B cell (primary cell): ENCODE measurements around the gene INF2. TPM values are rescaled to one million over a fixed set of nuclear protein-coding genes. Genes with fewer than 3 reads are reported as not detected.
A peak's percentile ranks its signal among the peaks of the same experiment; 100 is the strongest.

Experiments
- ATAC-seq: fragments of 200-7000 bp; cut with Tn5 transposase; one replicate; pipeline ENCODE4 v1.10.0; 2021; ENCODE audit warnings: low read depth, mild to moderate bottlenecking, moderate number of reproducible peaks, moderate library complexity
- CTCF ChIA-PET: fragments of 350-600 bp; sonication (Branson Sonifier 250); formaldehyde crosslinking; loops from one replicate; lab custom pipeline; 2021; ENCODE audit warnings: antibody characterized with exemption, inconsistent platforms; lab: Charles Lee
- POLR2A ChIA-PET: fragments of 350-600 bp; sonication (Branson Sonifier 250); formaldehyde crosslinking; loops from one replicate; lab custom pipeline; 2021; ENCODE audit warnings: antibody characterized with exemption; lab: Charles Lee
- DNase-seq: peaks from one replicate; pipeline ENCODE4 v3.0.0; 2013
- H2AFZ ChIP-seq: 2 replicates; pipeline ENCODE4 v1.6.1; 2012; ENCODE audit warnings: mild to moderate bottlenecking, low read depth, low read length; ENCODE audit not compliant: insufficient read depth, poor library complexity, severe bottlenecking
- H3K27ac ChIP-seq, 2 donors: 1 replicate in 1 of 2; 2 replicates in 1 of 2; pipeline ENCODE4 v1.5.1; 2012 to 2013; ENCODE audit warnings: low read length in 2 of 2, mild to moderate bottlenecking in 2 of 2, moderate library complexity in 1 of 2
- H3K27me3 ChIP-seq, 4 experiments: fragments of 200-600 bp in 1 of 4; sonication (generic) in 1 of 4; replicated peaks in 1 of 4; 1 replicate in 2 of 4; 2 replicates in 2 of 4; pipeline versions ENCODE4 v1.6.1 to v1.7.0; 2013 to 2016; ENCODE audit warnings: low read length in 3 of 4, mild to moderate bottlenecking in 2 of 4, mixed read lengths in 1 of 4, moderate library complexity in 1 of 4; ENCODE audit not compliant: insufficient read depth in 4 of 4, control insufficient read depth in 3 of 4; ENCODE audit errors: control extremely low read depth in 1 of 4
- H3K36me3 ChIP-seq, 2 experiments: replicated peaks in 1 of 2; 1 replicate in 1 of 2; 2 replicates in 1 of 2; pipeline versions ENCODE4 v1.6.1 to v1.7.1; 2013; ENCODE audit warnings: low read length in 1 of 2; ENCODE audit not compliant: insufficient read depth in 2 of 2, control insufficient read depth in 1 of 2; ENCODE audit errors: control extremely low read depth in 1 of 2, extremely low read depth in 1 of 2
- H3K4me1 ChIP-seq, 2 donors: fragments of 200-600 bp in 1 of 2; sonication (generic) in 1 of 2; 1 replicate in 1 of 2; 2 replicates in 1 of 2; pipeline versions ENCODE4 v1.5.1 to v1.6.1; 2013 to 2017; ENCODE audit warnings: low read length in 2 of 2; ENCODE audit not compliant: control insufficient read depth in 2 of 2, insufficient read depth in 2 of 2
- H3K4me2 ChIP-seq: replicated peaks from 2 replicates; pipeline ENCODE3; 2012; ENCODE audit warnings: mild to moderate bottlenecking, low read depth, low read length; ENCODE audit not compliant: poor library complexity, severe bottlenecking
- H3K4me3 ChIP-seq, 5 experiments: fragments of 200-600 bp in 1 of 5; sonication (generic) in 1 of 5; 1 replicate in 3 of 5; 2 replicates in 2 of 5; pipeline versions ENCODE4 v1.5.1 to v1.7.0; 2011 to 2016; ENCODE audit warnings: low read length in 4 of 5, mild to moderate bottlenecking in 4 of 5, low read depth in 2 of 5, control low read depth in 1 of 5, moderate library complexity in 1 of 5; ENCODE audit not compliant: insufficient read depth in 1 of 5; ENCODE audit errors: control extremely low read depth in 1 of 5, extremely low read depth in 1 of 5
- H3K79me2 ChIP-seq: fragments of 200-600 bp; sonication (generic); one replicate; pipeline ENCODE4 v1.6.0; 2016; ENCODE audit warnings: low read length; ENCODE audit not compliant: control insufficient read depth, insufficient read depth
- H3K9ac ChIP-seq: fragments of 200-600 bp; sonication (generic); 2 replicates; pipeline ENCODE4 v1.6.1; 2017; ENCODE audit warnings: mild to moderate bottlenecking, low read length, moderate library complexity
- H3K9me3 ChIP-seq, 3 donors: one replicate each; pipeline versions ENCODE4 v1.6.1 to v1.7.1; 2013; ENCODE audit warnings: low read length in 2 of 3; ENCODE audit not compliant: control insufficient read depth in 2 of 3, insufficient read depth in 1 of 3; ENCODE audit errors: control extremely low read depth in 1 of 3
- H4K20me1 ChIP-seq: 2 replicates; pipeline ENCODE4 v1.6.0; 2012; ENCODE audit warnings: mild to moderate bottlenecking, low read length; ENCODE audit not compliant: insufficient read depth, control insufficient read depth, poor library complexity, severe bottlenecking
- H3K27ac Mint-ChIP-seq: one replicate; pipeline ENCODE4 v1.8.0; 2021; ENCODE audit warnings: mixed read lengths
- H3K27me3 Mint-ChIP-seq: one replicate; pipeline ENCODE4 v1.8.0; 2021; ENCODE audit warnings: mixed read lengths
- H3K4me1 Mint-ChIP-seq: one replicate; pipeline ENCODE4 v1.8.0; 2021; ENCODE audit warnings: mixed read lengths
- H3K4me3 Mint-ChIP-seq: one replicate; pipeline ENCODE4 v1.8.0; 2021; ENCODE audit warnings: mixed read lengths
- H3K9me3 Mint-ChIP-seq: one replicate; pipeline ENCODE4 v1.8.0; 2022; ENCODE audit warnings: mixed read lengths; ENCODE audit not compliant: insufficient read depth
- EZH2 ChIP-seq: IDR thresholded peaks from 2 replicates; pipeline ENCODE4 v1.6.1; 2012; ENCODE audit warnings: borderline replicate concordance, low read depth, mild to moderate bottlenecking, moderate library complexity, low read length; ENCODE audit not compliant: insufficient read depth, poor library complexity, severe bottlenecking
- WGBS: methylation state at CpG from one replicate; pipeline ENCODE4 v1.1.5; 2013; ENCODE audit warnings: missing lambda C conversion rate; ENCODE audit not compliant: insufficient coverage; 5-methylcytosine and 5-hydroxymethylcytosine counted together
- intact Hi-C: fragments of 100-400 bp; cut with micrococcal nuclease; formaldehyde crosslinking; loops from one replicate; pipeline ENCODE4 v1.10.0; 2022
- polyA plus RNA-seq: library from polyadenylated mRNA; depleted of rRNA; stranded (reverse); fragments of >200 nt; gene quantifications from 2 replicates; pipeline ENCODE4 v1.2.3, GENCODE V29; 2012
- total RNA-seq, 2 donors: library from RNA; stranded (reverse); fragments of 120-200 nt in 1 of 2; gene quantifications; 1 replicate in 1 of 2; 2 replicates in 1 of 2; pipeline versions ENCODE4 v1.2.3 to v1.2.4, GENCODE V29; 2013 to 2022
- TF ChIP-seq, protein P1 (sequence below): fragments of 200-600 bp; IDR thresholded peaks from one replicate; pipeline ENCODE4 v1.8.0; 2022; ENCODE audit warnings: antibody characterized with exemption, mild to moderate bottlenecking

The INF2 gene
- total and polyA plus RNA-seq, 2 donors (not counting 1 experiment from before 2014, with no cell fraction given), result 90.2 to 100 TPM

DNA sequence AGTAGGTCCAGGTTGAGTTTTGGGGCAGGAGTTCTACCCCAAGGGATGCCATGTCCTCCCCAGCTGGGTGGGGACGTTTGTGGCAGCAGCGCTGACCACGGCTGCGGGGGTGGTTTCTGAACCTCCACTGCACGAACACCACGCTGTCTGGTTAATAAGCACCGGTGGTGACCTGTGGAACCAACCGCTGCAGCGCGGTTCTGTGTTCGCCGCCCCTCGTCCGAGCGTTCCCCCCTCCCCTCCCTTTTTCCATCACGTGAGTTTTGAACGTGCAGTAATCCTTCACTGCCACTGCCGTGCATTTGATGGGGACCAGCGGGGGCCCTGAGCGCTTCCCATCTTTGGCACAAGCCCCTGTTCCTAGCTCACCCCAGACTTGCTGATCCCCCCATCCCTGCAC lies 28.2 kb downstream of the INF2 start:
- ATAC-seq (no peak), DNase-seq (no peak)
- Histone ChIP-seq H2AFZ (no peak overlapping the region), H4K20me1 (no peaks in the 10 kb centered on the region), H3K79me2 (no peaks in the 10 kb centered on the region), H3K27me3 (no peaks in the 10 kb centered on the region), H3K4me2 (no peak overlapping the region), H3K9me3 (no peaks in the 10 kb centered on the region), H3K4me1 (no peaks in the 10 kb centered on the region), H3K4me3 (no peak overlapping the region), H3K9ac (no peak overlapping the region), H3K27ac (no peak overlapping the region), H3K36me3 (peaks cover 0 to 27% of the 10 kb centered on the region in 2 experiments)
- Mint-ChIP-seq H3K4me3 (no peak overlapping the region), H3K9me3 (no peaks in the 10 kb centered on the region), H3K4me1 (no peaks in the 10 kb centered on the region), H3K27me3 (no peaks in the 10 kb centered on the region), H3K27ac (peak overlapping the region; percentile 41)
- intact Hi-C loops, result no loop called here
- 86% methylated on average over 16 of the region's 20 CpGs for WGBS
- ChIA-PET CTCF (no interaction called here), POLR2A (no interaction called here)
- TF ChIP-seq, protein P1, sequence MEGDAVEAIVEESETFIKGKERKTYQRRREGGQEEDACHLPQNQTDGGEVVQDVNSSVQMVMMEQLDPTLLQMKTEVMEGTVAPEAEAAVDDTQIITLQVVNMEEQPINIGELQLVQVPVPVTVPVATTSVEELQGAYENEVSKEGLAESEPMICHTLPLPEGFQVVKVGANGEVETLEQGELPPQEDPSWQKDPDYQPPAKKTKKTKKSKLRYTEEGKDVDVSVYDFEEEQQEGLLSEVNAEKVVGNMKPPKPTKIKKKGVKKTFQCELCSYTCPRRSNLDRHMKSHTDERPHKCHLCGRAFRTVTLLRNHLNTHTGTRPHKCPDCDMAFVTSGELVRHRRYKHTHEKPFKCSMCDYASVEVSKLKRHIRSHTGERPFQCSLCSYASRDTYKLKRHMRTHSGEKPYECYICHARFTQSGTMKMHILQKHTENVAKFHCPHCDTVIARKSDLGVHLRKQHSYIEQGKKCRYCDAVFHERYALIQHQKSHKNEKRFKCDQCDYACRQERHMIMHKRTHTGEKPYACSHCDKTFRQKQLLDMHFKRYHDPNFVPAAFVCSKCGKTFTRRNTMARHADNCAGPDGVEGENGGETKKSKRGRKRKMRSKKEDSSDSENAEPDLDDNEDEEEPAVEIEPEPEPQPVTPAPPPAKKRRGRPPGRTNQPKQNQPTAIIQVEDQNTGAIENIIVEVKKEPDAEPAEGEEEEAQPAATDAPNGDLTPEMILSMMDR, result no peak
- TF ChIP-seq EZH2, result no peak

DNA sequence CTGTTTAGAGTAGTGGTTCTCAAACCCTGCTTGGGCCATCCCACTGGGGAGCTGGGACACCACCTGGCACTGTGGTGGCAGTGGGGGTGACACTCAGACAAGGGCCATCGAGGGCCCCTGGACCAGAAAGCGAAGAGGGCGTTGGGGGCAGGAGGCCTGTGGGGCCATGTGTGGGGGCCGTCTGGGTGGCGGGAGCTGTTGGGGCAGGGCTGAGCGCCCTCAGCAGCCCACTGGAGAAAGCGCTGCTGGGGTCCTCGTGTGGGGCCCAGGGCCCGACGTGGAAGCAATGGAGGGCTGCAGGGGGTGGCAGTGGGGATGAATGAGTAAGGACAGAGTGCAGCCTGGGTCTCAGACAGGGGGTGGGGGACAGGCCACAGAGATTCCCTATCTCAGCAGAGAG lies 28.7 kb downstream of the INF2 start:
- WGBS, result 95% methylated on average over 10 of the region's 10 CpGs
- ChIA-PET CTCF (no interaction called here), POLR2A (no interaction called here)

More for the DNA sequence above, 28.7 kb downstream of the INF2 start:
- peaks cover 0 to 23% of the 10 kb centered on the region in 2 experiments for H3K36me3 ChIP-seq
- no peaks in the 10 kb centered on the region for H3K79me2 ChIP-seq
- H4K20me1 ChIP-seq, result no peaks in the 10 kb centered on the region
- TF ChIP-seq EZH2, result no peak
- TF ChIP-seq, protein P1, result no peak
- no peak overlapping the region for H3K4me3 ChIP-seq
- H3K9me3 Mint-ChIP-seq, result no peaks in the 10 kb centered on the region
- H3K27ac Mint-ChIP-seq, result no peak overlapping the region
- H3K4me1 Mint-ChIP-seq, result no peaks in the 10 kb centered on the region
- ATAC-seq (no peak), DNase-seq (no peak)
- no peak overlapping the region for H2AFZ ChIP-seq
- no peak overlapping the region for H3K27ac ChIP-seq
- no peaks in the 10 kb centered on the region for H3K27me3 Mint-ChIP-seq
- H3K27me3 ChIP-seq, result no peaks in the 10 kb centered on the region
- no peak overlapping the region for H3K9ac ChIP-seq
- H3K4me1 ChIP-seq, result peaks cover 0 to under 1% of the 10 kb centered on the region in 2 donors
- intact Hi-C loops, result no loop called here
- H3K9me3 ChIP-seq, result no peaks in the 10 kb centered on the region
- H3K4me3 Mint-ChIP-seq, result no peak overlapping the region
- no peak overlapping the region for H3K4me2 ChIP-seq
